H1 (cell line): Measurements from ENCODE around the gene CSF1. TPM values are rescaled to one million over a fixed set of nuclear protein-coding genes. Genes with fewer than 3 reads are reported as not detected.

Experiments used
- CTCF ChIA-PET: fragments of 300-600 bp; sonication (Branson Sonifier 250); formaldehyde crosslinking; loops from one replicate; lab custom pipeline; 2021; ENCODE audit not compliant: partially characterized antibody; lab: Charles Lee
- POLR2A ChIA-PET: fragments of 300-600 bp; sonication (Branson Sonifier 250); formaldehyde crosslinking; loops from one replicate; lab custom pipeline; 2021; ENCODE audit warnings: inconsistent platforms; ENCODE audit not compliant: partially characterized antibody; lab: Charles Lee
- DNase-seq, 2 experiments: peaks; one replicate each; pipeline versions ENCODE4 v3.0.0 to v3.0.0-alpha.2; 2010 to 2022; ENCODE audit warnings: low spot score in 2 of 2, low read depth in 1 of 2, mixed read lengths in 1 of 2
- FAIRE-seq: peaks from 2 replicates; lab custom pipeline; 2011; peaks lifted over from hg19 to GRCh38; lab: Jason Lieb, UNC
- H2AFZ ChIP-seq: 2 replicates; pipeline ENCODE4 v1.8.1; 2012; ENCODE audit warnings: low read length, inconsistent platforms
- H2AK5ac ChIP-seq: 2 replicates; pipeline ENCODE4 v1.6.1; 2013; ENCODE audit warnings: low read depth, low read length
- H2BK120ac ChIP-seq: replicated peaks from 2 replicates; pipeline ENCODE3; 2013; ENCODE audit warnings: low read depth, low read length, inconsistent platforms
- H2BK12ac ChIP-seq: 2 replicates; pipeline ENCODE4 v1.6.1; 2013; ENCODE audit warnings: low read depth, low read length
- H2BK15ac ChIP-seq: 2 replicates; pipeline ENCODE4 v1.6.1; 2013; ENCODE audit warnings: low read length
- H2BK20ac ChIP-seq: 2 replicates; pipeline ENCODE4 v1.6.1; 2013; ENCODE audit warnings: low read length
- H2BK5ac ChIP-seq: 2 replicates; pipeline ENCODE4 v1.6.1; 2013; ENCODE audit warnings: low read depth, low read length
- H3K14ac ChIP-seq: 2 replicates; pipeline ENCODE4 v1.6.1; 2013; ENCODE audit warnings: inconsistent platforms; ENCODE audit not compliant: insufficient read length
- H3K18ac ChIP-seq: 2 replicates; pipeline ENCODE4 v1.6.1; 2013; ENCODE audit warnings: low read length; ENCODE audit errors: extremely low read depth
- H3K23ac ChIP-seq: 2 replicates; pipeline ENCODE4 v1.6.1; 2013; ENCODE audit warnings: inconsistent platforms; ENCODE audit not compliant: insufficient read length
- H3K23me2 ChIP-seq: 2 replicates; pipeline ENCODE4 v1.6.1; 2013; ENCODE audit warnings: low read depth, low read length
- H3K27ac ChIP-seq: 2 replicates; pipeline ENCODE4 v1.6.1; 2011; ENCODE audit warnings: low read depth, low read length, inconsistent platforms
- H3K27me3 ChIP-seq, 4 experiments: replicated peaks in 1 of 4; 1 replicate in 1 of 4; 2 replicates in 3 of 4; pipeline versions ENCODE4 v1.6.1 to v1.8.1; 2011 to 2013; ENCODE audit warnings: low read length in 3 of 4, mild to moderate bottlenecking in 3 of 4, inconsistent platforms in 2 of 4, mixed read lengths in 2 of 4, moderate library complexity in 1 of 4; ENCODE audit not compliant: control insufficient read depth in 3 of 4, insufficient read depth in 3 of 4; ENCODE audit errors: extremely low read depth in 1 of 4
- H3K36me3 ChIP-seq, 4 experiments: 2 replicates each; pipeline versions ENCODE4 v1.6.1 to v1.8.1; 2011 to 2013; ENCODE audit warnings: mild to moderate bottlenecking in 4 of 4, low read length in 3 of 4, moderate library complexity in 2 of 4, control low read depth in 1 of 4, inconsistent platforms in 1 of 4; ENCODE audit not compliant: insufficient read depth in 4 of 4, control insufficient read depth in 2 of 4
- H3K4ac ChIP-seq: replicated peaks from 2 replicates; pipeline ENCODE3; 2013; ENCODE audit warnings: low read length, low read depth, mixed read lengths, inconsistent platforms; ENCODE audit not compliant: insufficient read length
- H3K4me1 ChIP-seq, 4 experiments: replicated peaks in 1 of 4; 1 replicate in 1 of 4; 2 replicates in 3 of 4; pipeline versions ENCODE4 v1.6.1 to v1.8.1; 2011 to 2013; ENCODE audit warnings: low read length in 3 of 4, inconsistent platforms in 2 of 4, mixed read lengths in 1 of 4; ENCODE audit not compliant: insufficient read depth in 4 of 4, control insufficient read depth in 3 of 4
- H3K4me2 ChIP-seq, 2 experiments: 2 replicates each; pipeline versions ENCODE4 v1.6.1 to v1.8.1; 2011 to 2013; ENCODE audit warnings: low read depth in 2 of 2, low read length in 2 of 2, control low read depth in 1 of 2, inconsistent platforms in 1 of 2, mild to moderate bottlenecking in 1 of 2; ENCODE audit not compliant: insufficient read depth in 1 of 2
- H3K4me3 ChIP-seq, 4 experiments: fragments of 200-600, 300-600 bp in 1 of 4; sonication (generic), shearing (Covaris generic), sonication (Bioruptor Twin) in 1 of 4; 2 replicates each; pipeline versions ENCODE4 v1.5.1 to v1.8.1; 2011 to 2016; ENCODE audit warnings: low read length in 4 of 4, low read depth in 3 of 4, control low read depth in 2 of 4, inconsistent platforms in 2 of 4, mild to moderate bottlenecking in 2 of 4, mixed read lengths in 1 of 4, moderate library complexity in 1 of 4; ENCODE audit not compliant: insufficient read depth in 2 of 4; ENCODE audit errors: extremely low read depth in 1 of 4
- H3K56ac ChIP-seq: replicated peaks from 2 replicates; pipeline ENCODE3; 2013; ENCODE audit warnings: low read depth, mild to moderate bottlenecking, mixed read lengths, low read length, inconsistent platforms; ENCODE audit not compliant: insufficient read length
- H3K79me1 ChIP-seq: 2 replicates; pipeline ENCODE4 v1.6.1; 2013; ENCODE audit warnings: low read depth, low read length, control low read depth
- H3K79me2 ChIP-seq, 2 experiments: 2 replicates each; pipeline versions ENCODE4 v1.6.1 to v1.8.1; 2012 to 2013; ENCODE audit warnings: low read length in 2 of 2, mild to moderate bottlenecking in 2 of 2, inconsistent platforms in 1 of 2; ENCODE audit not compliant: insufficient read depth in 2 of 2, control insufficient read depth in 1 of 2
- H3K9ac ChIP-seq, 4 experiments: replicated peaks in 1 of 4; 1 replicate in 1 of 4; 2 replicates in 3 of 4; pipeline versions ENCODE4 v1.6.1 to v1.8.1; 2011 to 2013; ENCODE audit warnings: low read depth in 3 of 4, low read length in 3 of 4, control low read depth in 2 of 4, mild to moderate bottlenecking in 2 of 4, moderate library complexity in 2 of 4, inconsistent platforms in 1 of 4; ENCODE audit errors: extremely low read depth in 1 of 4
- H3K9me3 ChIP-seq, 2 experiments: 2 replicates each; pipeline versions ENCODE4 v1.6.1 to v1.8.1; 2012 to 2013; ENCODE audit warnings: mild to moderate bottlenecking in 2 of 2, moderate library complexity in 2 of 2, control low read depth in 1 of 2, inconsistent platforms in 1 of 2, low read depth in 1 of 2, low read length in 1 of 2, mixed read lengths in 1 of 2; ENCODE audit not compliant: insufficient read depth in 2 of 2
- H4K20me1 ChIP-seq, 2 experiments: replicated peaks in 1 of 2; 2 replicates each; pipeline versions ENCODE3 to v1.8.1; 2011 to 2013; ENCODE audit warnings: inconsistent platforms in 2 of 2, low read length in 2 of 2, mild to moderate bottlenecking in 1 of 2; ENCODE audit not compliant: insufficient read depth in 2 of 2, control insufficient read depth in 1 of 2
- H4K5ac ChIP-seq: 2 replicates; pipeline ENCODE4 v1.6.1; 2013; ENCODE audit warnings: low read length, low read depth, mixed read lengths, inconsistent platforms; ENCODE audit not compliant: insufficient read length
- H4K8ac ChIP-seq: 2 replicates; pipeline ENCODE4 v1.8.0; 2013; ENCODE audit warnings: mild to moderate bottlenecking, moderate library complexity, low read length, inconsistent platforms; ENCODE audit not compliant: insufficient read depth; ENCODE audit errors: extremely low read depth
- H4K91ac ChIP-seq: replicated peaks from 2 replicates; pipeline ENCODE3; 2013; ENCODE audit warnings: low read length, mixed read lengths, inconsistent platforms; ENCODE audit not compliant: insufficient read length
- GTF2F1 ChIP-seq: IDR thresholded peaks from 2 replicates; pipeline ENCODE4 v1.6.1; 2012; ENCODE audit warnings: low read depth, low read length, improper control_type of control experiment, borderline replicate concordance
- JUN ChIP-seq: IDR thresholded peaks from 2 replicates; pipeline ENCODE4 v1.6.1; 2011; ENCODE audit warnings: low read depth, mild to moderate bottlenecking, improper control_type of control experiment, low read length
- RBBP5 ChIP-seq: IDR thresholded peaks from 2 replicates; pipeline ENCODE4 v1.7.1; 2012; ENCODE audit warnings: low read depth, mild to moderate bottlenecking, inconsistent platforms, low read length, moderate library complexity, borderline replicate concordance
- TEAD4 ChIP-seq: IDR thresholded peaks from 2 replicates; pipeline ENCODE4 v1.6.1; 2012; ENCODE audit warnings: low read depth, low read length, inconsistent platforms, mixed read lengths
- WGBS, 2 experiments: shearing (Covaris generic) in 1 of 2; methylation state at CpG; one replicate each; pipeline versions ENCODE4 v1.1.6 to v1.1.7; 2013 to 2015; ENCODE audit warnings: low lambda C conversion rate in 2 of 2, mixed read lengths in 2 of 2, inconsistent platforms in 1 of 2, low coverage in 1 of 2, missing lambda C conversion rate in 1 of 2; ENCODE audit not compliant: insufficient replicate concordance in 2 of 2, insufficient coverage in 1 of 2, insufficient read length in 1 of 2; ENCODE audit errors: extremely low coverage in 1 of 2, missing lambda C conversion rate in 1 of 2; 5-methylcytosine and 5-hydroxymethylcytosine counted together
- polyA plus RNA-seq, 7 experiments: library from polyadenylated mRNA; depleted of rRNA in 3 of 7; stranded (reverse) in 5 of 7; unstranded in 2 of 7; fragments of >200 nt in 5 of 7; fragments of 200-250 nt in 2 of 7; gene quantifications; 1 replicate in 5 of 7; 2 replicates in 1 of 7; 4 replicates in 1 of 7; pipeline versions ENCODE4 v1.2.1 to v1.2.3, GENCODE V29; 2011 to 2013; ENCODE audit warnings: missing spikeins in 2 of 7, mixed read lengths in 2 of 7
- total RNA-seq: library from RNA; stranded (reverse); fragmentation: NEBNext Ultra II Directional; extraction: Animal tissue kit (Norgen Biotek cat#: 25700); gene quantifications from 2 replicates; pipeline ENCODE4 v1.2.1, GENCODE V29; 2021

Gene CSF1
- total and polyA plus RNA-seq, 2 of the 8 experiments (the other 6 are each of a cell fraction or from before 2014, with no cell fraction given) = 3.3 to 5.4 TPM

DNA sequence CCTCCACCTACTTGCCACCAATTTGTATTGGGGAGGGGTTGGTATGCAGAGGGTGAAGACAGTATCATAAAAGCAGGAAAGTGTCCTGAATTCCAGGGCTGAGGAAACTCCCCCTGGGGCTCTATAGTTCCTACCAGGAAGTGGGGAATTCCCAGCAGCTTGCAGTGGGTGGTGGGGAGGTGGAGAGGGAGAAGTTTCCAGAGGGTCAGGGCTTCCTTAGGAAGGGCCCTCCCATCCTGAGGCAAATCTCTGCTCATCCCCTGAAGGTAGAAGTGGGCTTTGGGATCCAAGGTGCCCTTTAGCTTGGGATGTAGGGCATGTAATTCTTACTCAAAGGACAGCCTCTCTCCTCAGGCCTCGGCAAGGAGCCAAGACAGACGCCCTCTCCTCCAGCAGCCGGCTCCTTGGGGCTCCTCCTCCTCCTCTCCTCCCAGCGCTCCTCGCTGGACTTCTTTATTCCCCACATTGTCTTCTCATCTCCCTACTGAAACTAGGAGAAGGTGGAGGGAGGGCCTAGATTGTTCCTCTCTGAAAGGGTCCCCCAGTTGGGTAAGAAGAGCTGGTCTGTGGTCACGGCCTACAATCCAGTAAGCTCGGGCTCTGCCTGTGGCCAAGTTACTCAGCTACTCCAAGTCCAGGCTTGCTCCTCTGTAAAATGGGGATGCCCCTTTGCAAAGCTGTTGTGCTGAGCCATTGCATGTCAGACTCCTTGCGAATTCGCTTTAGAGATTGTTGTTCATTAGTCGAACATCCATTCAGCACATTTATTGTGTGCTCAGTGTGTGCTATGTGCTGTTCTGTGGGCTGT is 17.9 kb upstream of the CSF1 start:
- ChIA-PET POLR2A (interaction anchor here (0.7 to 1.4 kb wide), 3 partner anchors 20 to 113 kb away, joined by 3 to 4 read pairs (median 3); partner anchors contain the start of gene AHCYL1), CTCF (interaction anchor here (1.0 to 1.8 kb wide), 6 partner anchors 10 to 119 kb away, joined by 3 to 5 read pairs (median 4); no protein-coding TSS in a partner anchor)
- FAIRE-seq = no peak
- no peak overlapping the region for H2BK20ac ChIP-seq
- no peaks in the 10 kb centered on the region; the same call in 1 of the 2 replicates for H3K23me2 ChIP-seq
- no peak overlapping the region for H3K4me3 ChIP-seq
- TF ChIP-seq JUN (no peak), TEAD4 (0 out of 2 replicates have a peak, but pooled peaks have one; percentile 4), GTF2F1 (no peak), RBBP5 (no peak)
- no peak overlapping the region for H4K8ac ChIP-seq
- no peak overlapping the region for H2AK5ac ChIP-seq
- H2BK15ac ChIP-seq = no peak overlapping the region
- H3K79me2 ChIP-seq = no peaks in the 10 kb centered on the region
- no peak overlapping the region for H3K56ac ChIP-seq
- no peak overlapping the region; the same call in 1 of the 2 replicates for H2BK5ac ChIP-seq
- H3K27ac ChIP-seq = no peak overlapping the region
- H3K9ac ChIP-seq = no peak overlapping the region
- no peaks in the 10 kb centered on the region for H3K79me1 ChIP-seq
- H3K4me2 ChIP-seq = peak overlapping the region in 1 of 2 experiments; percentile 18; a peak in 1 of 4 replicates
- H3K18ac ChIP-seq = no peak overlapping the region
- H3K23ac ChIP-seq = no peak overlapping the region
- H3K4ac ChIP-seq = no peak overlapping the region
- H3K4me1 ChIP-seq = peaks cover 0 to 3% (median 0%) of the 10 kb centered on the region in 4 experiments; a peak in 2 of 7 replicates
- H4K91ac ChIP-seq = no peak overlapping the region
- H2BK120ac ChIP-seq = no peak overlapping the region
- DNase-seq = no peak
- H4K20me1 ChIP-seq = no peaks in the 10 kb centered on the region
- no peaks in the 10 kb centered on the region; a peak in 1 of 7 replicates for H3K27me3 ChIP-seq
- no peak overlapping the region for H3K14ac ChIP-seq
- no peak overlapping the region for H2BK12ac ChIP-seq
- no peaks in the 10 kb centered on the region for H3K9me3 ChIP-seq
- no peaks in the 10 kb centered on the region for H3K36me3 ChIP-seq
- WGBS, 2 experiments = 94% methylated on average over 10 of the region's 10 CpGs; no CpG with 5 or more reads in 1 of the 2 experiments
- no peak overlapping the region for H4K5ac ChIP-seq
- H2AFZ ChIP-seq = no peak overlapping the region
